Measurements from ENCODE around the gene PDIA2. TPM values are rescaled to one million over a fixed set of nuclear protein-coding genes. Genes with fewer than 3 reads are reported as not detected.

The PDIA2 gene
- polyA plus RNA-seq, 2 of the 4 experiments (the other 2 are of a cell fraction) = 0.45 to 0.52 TPM

- 90% methylated on average over 10 of the region's 10 CpGs for whole genome bisulfite sequencing (ENCODE audit: missing lambda C conversion rate)
- no peak overlapping the region for H3K27ac ChIP-seq
- no peak for DNase-seq (ENCODE audit: low read depth in 1 of 2, low spot score in 1 of 2)
- no peaks in the 10 kb centered on the region for H3K9me3 ChIP-seq
- H3K4me1 ChIP-seq = no peaks in the 10 kb centered on the region
- ATAC-seq = no peak
- POLR2A ChIA-PET = no interaction called here
- H3K4me3 ChIP-seq = no peak overlapping the region
- FAIRE-seq = no peak
- CTCF ChIA-PET = no interaction called here
- TF ChIP-seq NFE2L2 (conservative IDR thresholded peaks at IDR 0.05; ENCODE audit: low read length) (no peak), TP53 (CRISPR knock-in tag; IDR thresholded peaks at IDR 0.05) (no peak), MYC (IDR thresholded peaks at IDR 0.05; ENCODE audit: borderline replicate concordance, low read length) (no peak), EHMT2 (IDR thresholded peaks at IDR 0.05; ENCODE audit: low read depth) (no peak), CHD4 (IDR thresholded peaks at IDR 0.05; ENCODE audit: borderline replicate concordance) (no peak), POLR2A (IDR thresholded peaks at IDR 0.05; ENCODE audit: low read length) (no peak), HDAC2 (IDR thresholded peaks at IDR 0.05) (no peak), RAD21 (conservative IDR thresholded peaks at IDR 0.05 in 1 of 2, IDR thresholded peaks at IDR 0.05 in 1 of 2) (no peak), EP300 (IDR thresholded peaks at IDR 0.05) (no peak), ZFP36 (IDR thresholded peaks at IDR 0.05; ENCODE audit: borderline replicate concordance, partially characterized antibody) (no peak), CBX2 (IDR thresholded peaks at IDR 0.05; ENCODE audit: borderline replicate concordance, low read depth) (no peak), CBX8 (IDR thresholded peaks at IDR 0.05) (no peak), MAX (IDR thresholded peaks at IDR 0.05) (no peak)
- no peak overlapping the region for H3K4me2 ChIP-seq
These were observed 40.7 kb upstream of the PDIA2 start for GRCh38 chr16:242281-242680.

GRCh38 chr16:243348-243747 is 39.6 kb upstream of the PDIA2 start:
- Histone ChIP-seq H3K4me1 (no peaks in the 10 kb centered on the region), H3K4me3 (no peak overlapping the region), H3K4me2 (no peak overlapping the region), H3K9me3 (no peaks in the 10 kb centered on the region), H3K27ac (no peak overlapping the region)
- POLR2A ChIA-PET = interaction anchor here (0.9 kb wide), 1 partner anchor 8 kb away, joined by 3 read pairs; no protein-coding TSS in a partner anchor
- ATAC-seq (no peak), DNase-seq (ENCODE audit: low read depth in 1 of 2, low spot score in 1 of 2) (no peak), FAIRE-seq (no peak)
- WGBS (ENCODE audit: missing lambda C conversion rate) = 77% methylated on average over 4 of the region's 4 CpGs
- CTCF ChIA-PET = interaction anchor here (1.7 kb wide), 1 partner anchor 63 kb away, joined by 4 read pairs; the partner anchor contains the start of gene HBQ1
- TF ChIP-seq EP300 (IDR thresholded peaks at IDR 0.05) = no peak
- TF ChIP-seq CTCF (IDR thresholded peaks at IDR 0.05) = no peak
- TF ChIP-seq KDM1A (IDR thresholded peaks at IDR 0.05; ENCODE audit: low read depth) = no peak
- TF ChIP-seq MYC (IDR thresholded peaks at IDR 0.05; ENCODE audit: borderline replicate concordance, low read length) = no peak
- no peak for TF ChIP-seq ATOH8 (CRISPR knock-in tag; IDR thresholded peaks at IDR 0.05; ENCODE audit: low read depth)
- no peak for TF ChIP-seq REST (IDR thresholded peaks at IDR 0.05)
- TF ChIP-seq FOXS1 (CRISPR knock-in tag; IDR thresholded peaks at IDR 0.05) = no peak
- no peak for TF ChIP-seq USF2 (IDR thresholded peaks at IDR 0.05)

Measured in A549 (cell line).